Type B pancreatic cell (in vitro differentiated cells): Measurements from ENCODE around the gene KRTAP10-2. TPM values are rescaled to one million over a fixed set of nuclear protein-coding genes. Genes with fewer than 3 reads are reported as not detected.

Experiments used
- DNase-seq: peaks from one replicate; pipeline ENCODE4 v3.0.0; 2021; ENCODE audit warnings: mixed read lengths; ENCODE audit not compliant: unreplicated experiment; ENCODE audit errors: extremely low spot score
- H3K27ac Mint-ChIP-seq: 2 replicates; pipeline ENCODE4 v1.8.0; 2021; ENCODE audit warnings: mild to moderate bottlenecking, mixed read lengths
- H3K27me3 Mint-ChIP-seq: 2 replicates; pipeline ENCODE4 v1.8.0; 2021; ENCODE audit warnings: mixed read lengths
- H3K36me3 Mint-ChIP-seq: 2 replicates; pipeline ENCODE4 v1.8.0; 2021; ENCODE audit warnings: mixed read lengths
- H3K4me1 Mint-ChIP-seq: one replicate; pipeline ENCODE4 v1.8.0; 2021; ENCODE audit warnings: mixed read lengths; ENCODE audit not compliant: unreplicated experiment
- H3K4me3 Mint-ChIP-seq: 2 replicates; pipeline ENCODE4 v1.8.0; 2021; ENCODE audit warnings: mild to moderate bottlenecking, mixed read lengths
- H3K9me3 Mint-ChIP-seq: 2 replicates; pipeline ENCODE4 v1.8.0; 2021; ENCODE audit warnings: mixed read lengths
- total RNA-seq: library from RNA; stranded (reverse); gene quantifications from 2 replicates; pipeline ENCODE4 v1.2.1, GENCODE V29; 2021; ENCODE audit warnings: low replicate concordance
- TF ChIP-seq, protein P1 (sequence below): fragments of 200-600 bp; sonication (generic); conservative IDR thresholded peaks from 2 replicates; pipeline ENCODE4 v1.5.0; 2021; ENCODE audit warnings: antibody characterized with exemption, mild to moderate bottlenecking

The KRTAP10-2 gene
- total RNA-seq, 1 donor from 2014 or later = not detected

GRCh38 chr21:44590311-44590721 is 39.0 kb upstream of the KRTAP10-2 start:
- H3K27me3 Mint-ChIP-seq = peaks cover 17% of the 10 kb centered on the region
- DNase-seq = peak; percentile 62
- H3K36me3 Mint-ChIP-seq = no peaks in the 10 kb centered on the region
- peaks cover 8% of the 10 kb centered on the region for H3K4me1 Mint-ChIP-seq
- H3K9me3 Mint-ChIP-seq = no peaks in the 10 kb centered on the region
- TF ChIP-seq, protein P1, sequence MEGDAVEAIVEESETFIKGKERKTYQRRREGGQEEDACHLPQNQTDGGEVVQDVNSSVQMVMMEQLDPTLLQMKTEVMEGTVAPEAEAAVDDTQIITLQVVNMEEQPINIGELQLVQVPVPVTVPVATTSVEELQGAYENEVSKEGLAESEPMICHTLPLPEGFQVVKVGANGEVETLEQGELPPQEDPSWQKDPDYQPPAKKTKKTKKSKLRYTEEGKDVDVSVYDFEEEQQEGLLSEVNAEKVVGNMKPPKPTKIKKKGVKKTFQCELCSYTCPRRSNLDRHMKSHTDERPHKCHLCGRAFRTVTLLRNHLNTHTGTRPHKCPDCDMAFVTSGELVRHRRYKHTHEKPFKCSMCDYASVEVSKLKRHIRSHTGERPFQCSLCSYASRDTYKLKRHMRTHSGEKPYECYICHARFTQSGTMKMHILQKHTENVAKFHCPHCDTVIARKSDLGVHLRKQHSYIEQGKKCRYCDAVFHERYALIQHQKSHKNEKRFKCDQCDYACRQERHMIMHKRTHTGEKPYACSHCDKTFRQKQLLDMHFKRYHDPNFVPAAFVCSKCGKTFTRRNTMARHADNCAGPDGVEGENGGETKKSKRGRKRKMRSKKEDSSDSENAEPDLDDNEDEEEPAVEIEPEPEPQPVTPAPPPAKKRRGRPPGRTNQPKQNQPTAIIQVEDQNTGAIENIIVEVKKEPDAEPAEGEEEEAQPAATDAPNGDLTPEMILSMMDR = no peak
- no peak overlapping the region for H3K4me3 Mint-ChIP-seq
- H3K27ac Mint-ChIP-seq = no peak overlapping the region

DNA sequence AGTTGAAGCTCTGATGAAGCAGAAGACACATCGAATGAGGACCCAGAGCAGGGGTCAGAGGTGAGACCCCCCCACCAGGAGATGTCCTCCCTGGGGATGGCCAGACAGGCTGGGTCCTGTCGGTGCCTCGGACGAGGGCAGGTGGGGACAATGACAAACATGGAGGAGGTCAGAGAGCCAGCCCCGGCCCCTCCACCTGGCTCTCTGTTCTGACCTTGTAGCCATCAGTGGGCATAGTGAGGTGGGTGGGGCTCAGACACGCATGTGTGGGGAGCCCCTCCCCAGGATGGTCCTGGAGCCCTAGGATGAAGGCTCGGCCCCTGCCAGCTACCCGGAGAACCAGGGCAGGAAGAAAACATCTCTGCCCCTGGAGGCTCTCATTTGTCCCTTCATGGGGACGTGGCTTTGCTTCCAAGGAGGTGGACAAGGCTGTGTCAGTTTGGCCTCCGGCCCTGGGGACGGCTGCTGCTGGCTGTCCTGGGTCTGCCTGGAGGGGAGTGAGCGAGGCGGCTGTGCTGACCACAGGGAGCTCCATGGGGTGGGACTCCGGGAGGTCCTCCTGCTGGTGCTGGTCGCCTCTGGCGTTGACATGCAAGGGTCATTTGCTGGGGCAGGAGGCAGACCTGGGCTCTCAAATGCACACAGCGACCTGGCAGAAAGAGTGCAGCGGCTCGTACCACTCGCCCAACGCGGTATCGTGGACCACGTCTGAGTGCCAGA is 38.4 kb upstream of the KRTAP10-2 start:
- TF ChIP-seq, protein P1 = no peak
- Mint-ChIP-seq H3K4me1 (peaks cover 4% of the 10 kb centered on the region), H3K27ac (no peak overlapping the region), H3K9me3 (no peaks in the 10 kb centered on the region), H3K36me3 (no peaks in the 10 kb centered on the region), H3K27me3 (peaks cover 21% of the 10 kb centered on the region), H3K4me3 (no peak overlapping the region)
- peak; percentile 61 for DNase-seq

- Mint-ChIP-seq H3K36me3 (no peaks in the 10 kb centered on the region), H3K27me3 (peaks cover 21% of the 10 kb centered on the region), H3K4me3 (no peak overlapping the region), H3K27ac (no peak overlapping the region), H3K4me1 (peaks cover 4% of the 10 kb centered on the region), H3K9me3 (no peaks in the 10 kb centered on the region)
- TF ChIP-seq, protein P1 = no peak
- DNase-seq = no peak
Measured at GRCh38 chr21:44589094-44589493, 37.8 kb upstream of the KRTAP10-2 start.

DNA sequence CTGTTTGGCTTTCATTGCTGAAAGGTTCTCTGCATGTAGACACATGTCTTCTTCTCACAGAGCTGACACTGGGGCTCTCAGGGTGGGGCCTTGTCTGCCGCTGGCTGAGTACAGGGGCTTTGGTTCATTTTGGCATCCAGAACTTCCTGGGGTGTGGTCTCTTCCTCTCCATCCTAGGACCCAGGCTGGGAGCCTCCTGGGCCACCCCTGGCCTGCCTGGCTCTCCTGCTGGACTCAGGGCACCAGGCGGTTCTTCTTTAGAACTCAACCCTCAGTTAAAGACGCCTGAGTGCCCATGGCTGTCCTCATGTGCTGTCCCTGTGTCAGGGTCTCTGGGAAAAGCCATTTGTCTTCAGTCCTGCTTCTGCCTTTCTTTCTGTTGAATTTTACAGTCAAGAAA is 34.6 kb upstream of the KRTAP10-2 start:
- Mint-ChIP-seq H3K4me1 (peaks cover 6% of the 10 kb centered on the region), H3K4me3 (no peak overlapping the region), H3K36me3 (no peaks in the 10 kb centered on the region), H3K27ac (no peak overlapping the region), H3K27me3 (peaks cover 29% of the 10 kb centered on the region), H3K9me3 (no peaks in the 10 kb centered on the region)
- TF ChIP-seq, protein P1 = no peak
- DNase-seq = no peak

- peaks cover 29% of the 10 kb centered on the region for H3K27me3 Mint-ChIP-seq
- no peak overlapping the region for H3K4me3 Mint-ChIP-seq
- peaks cover 6% of the 10 kb centered on the region for H3K4me1 Mint-ChIP-seq
- DNase-seq = no peak
- H3K36me3 Mint-ChIP-seq = no peaks in the 10 kb centered on the region
- TF ChIP-seq, protein P1 = no peak
- H3K9me3 Mint-ChIP-seq = no peaks in the 10 kb centered on the region
- H3K27ac Mint-ChIP-seq = no peak overlapping the region
Measured at GRCh38 chr21:44583800-44584147, 32.5 kb upstream of the KRTAP10-2 start.
